NCI-H226 (cell line): ENCODE measurements around the gene ZDHHC4.

Source experiments
- DNase-seq: peaks from one replicate; pipeline ENCODE4 v3.0.0-alpha.2; 2015

Gene ZDHHC4

DNA sequence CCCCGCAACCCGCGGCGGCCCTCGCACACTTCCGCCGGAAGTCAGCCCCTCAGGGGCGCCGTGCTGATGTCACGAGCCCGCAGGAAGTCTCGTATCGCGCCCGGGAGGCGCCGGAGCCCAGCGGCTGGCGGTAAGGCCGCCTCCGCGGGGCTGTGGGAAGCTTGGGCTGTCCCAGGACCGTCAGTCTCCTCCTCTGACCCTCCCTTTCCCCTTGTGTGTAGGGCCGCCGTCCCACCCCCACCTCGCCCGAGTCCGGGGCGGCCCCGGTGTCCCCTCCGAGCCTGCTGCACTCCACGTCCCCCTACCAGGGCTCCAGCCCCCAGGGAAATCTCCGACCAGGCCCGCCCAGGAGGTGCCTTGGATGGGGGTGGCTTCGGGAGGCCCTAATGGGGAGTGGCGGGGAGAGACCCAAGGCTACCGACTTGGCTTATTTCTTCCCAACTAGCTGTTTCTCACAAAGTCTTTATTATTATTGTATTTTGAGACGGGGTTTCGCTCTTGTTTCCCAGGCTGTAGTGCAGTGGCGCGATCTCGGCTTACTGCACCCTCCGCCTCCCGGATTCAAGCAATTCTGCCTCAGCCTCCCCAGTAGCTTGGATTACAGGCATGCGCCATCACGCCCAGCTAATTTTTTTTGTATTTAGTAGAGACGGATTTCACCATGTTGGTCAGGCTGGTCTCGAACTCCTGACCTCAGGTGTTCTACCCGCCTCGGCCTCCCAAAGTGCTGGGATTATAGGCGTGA, at the start of gene ZDHHC4:
TSS of gene ZDHHC4 (plus strand) at position 86 of the 745 bp plus-strand sequence. CDS start 3,108 bp downstream, outside the sequence.
- peak; percentile 98 for DNase-seq

DNA sequence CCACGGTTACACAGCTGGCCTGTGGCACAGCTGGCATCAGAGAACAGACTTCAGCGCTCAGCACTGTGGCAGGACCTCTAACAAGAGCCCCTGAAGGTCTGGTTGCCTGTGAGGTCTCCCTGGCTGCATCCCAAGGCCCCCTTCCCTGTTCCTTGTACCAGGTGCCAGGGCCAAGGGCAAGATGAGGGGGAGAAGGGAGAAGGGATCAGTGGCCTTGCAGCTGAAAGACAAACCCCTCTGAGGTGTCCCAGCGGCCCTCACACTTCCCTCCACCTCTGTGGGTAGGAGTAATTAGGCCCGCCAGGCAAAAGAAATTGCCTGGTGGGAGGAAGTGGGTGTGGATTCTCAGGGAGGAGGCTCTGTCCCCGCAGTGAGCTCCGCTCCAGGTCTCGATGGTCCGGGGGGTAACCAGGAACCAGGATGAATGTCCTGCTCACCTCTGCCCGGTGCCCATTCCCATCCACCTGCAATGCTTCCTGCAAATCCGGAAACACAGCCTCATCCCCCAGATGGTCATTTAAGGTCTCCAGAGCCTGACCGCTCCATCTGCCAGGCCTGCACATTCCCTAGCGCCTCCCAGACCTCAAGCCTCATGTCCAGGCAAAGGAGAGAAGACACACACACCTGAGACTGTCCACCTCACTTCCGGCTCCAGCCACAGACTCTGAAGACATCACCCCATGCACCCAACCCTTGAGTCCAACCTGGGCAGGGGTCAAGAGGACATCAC, 48.7 kb upstream of the ZDHHC4 start:
- no peak for DNase-seq

DNA sequence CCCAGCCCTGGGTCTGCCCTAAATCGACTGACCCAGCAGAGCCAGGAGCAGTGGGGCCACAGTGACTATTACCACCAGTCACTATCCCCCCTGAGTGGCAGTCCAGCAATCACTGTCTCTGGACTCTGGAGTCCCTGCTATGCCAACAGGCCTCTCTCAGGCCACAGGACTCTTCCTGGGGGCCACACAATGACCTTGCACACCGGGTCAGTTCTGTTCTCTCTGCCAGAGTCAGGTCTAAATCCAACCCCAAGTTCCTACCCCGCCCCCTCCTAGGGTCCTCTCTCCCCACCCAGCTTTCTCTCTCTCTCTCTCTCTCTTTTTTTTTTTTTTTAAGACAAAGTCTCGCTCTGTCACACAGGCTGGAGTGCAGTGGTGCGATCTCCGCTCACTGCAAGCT, 47.6 kb upstream of the ZDHHC4 start:
- DNase-seq = no peak

DNA sequence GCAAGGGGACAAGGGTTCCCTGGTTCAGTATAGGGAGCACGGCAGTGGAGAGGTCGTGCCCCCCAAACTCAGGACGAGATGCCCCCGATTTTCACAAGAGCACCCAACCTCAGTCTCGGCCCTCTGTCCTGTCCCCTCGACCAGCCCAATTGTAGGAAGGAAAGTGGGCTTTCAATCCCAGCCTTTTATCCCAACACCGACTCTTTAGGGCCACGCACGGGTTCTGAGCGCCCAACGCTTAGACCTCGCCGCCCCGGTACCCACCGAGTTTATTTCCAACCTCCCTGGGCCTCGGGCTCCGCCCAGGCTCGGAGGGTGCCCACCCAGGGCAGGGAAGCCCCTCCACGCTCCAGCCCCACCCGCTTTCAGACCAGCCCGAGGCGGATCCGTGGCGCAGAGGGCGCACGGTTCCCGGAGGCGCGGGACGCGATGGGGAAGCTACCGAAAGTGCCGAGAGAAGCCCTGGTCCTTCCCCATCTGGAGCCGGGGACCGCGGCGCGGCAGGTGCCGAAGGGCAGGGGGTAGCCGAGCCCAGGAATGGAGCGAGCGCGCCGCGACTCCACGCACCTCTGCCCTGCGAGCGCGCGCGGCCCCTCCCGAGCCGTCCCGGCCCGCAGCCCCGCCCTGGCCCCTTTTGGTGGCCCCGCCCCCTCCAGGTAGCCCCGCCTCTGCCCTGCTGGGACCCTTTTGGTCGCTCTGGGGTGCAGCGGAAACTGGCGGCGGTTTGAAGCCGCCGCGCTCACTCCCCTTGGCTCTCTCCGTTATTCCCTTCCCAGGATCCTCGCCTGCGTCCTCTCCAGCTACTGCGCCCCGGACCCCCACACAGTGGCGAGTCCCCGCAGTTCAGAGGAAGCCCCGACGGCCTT, 46.4 kb upstream of the ZDHHC4 start:
- no peak for DNase-seq

DNA sequence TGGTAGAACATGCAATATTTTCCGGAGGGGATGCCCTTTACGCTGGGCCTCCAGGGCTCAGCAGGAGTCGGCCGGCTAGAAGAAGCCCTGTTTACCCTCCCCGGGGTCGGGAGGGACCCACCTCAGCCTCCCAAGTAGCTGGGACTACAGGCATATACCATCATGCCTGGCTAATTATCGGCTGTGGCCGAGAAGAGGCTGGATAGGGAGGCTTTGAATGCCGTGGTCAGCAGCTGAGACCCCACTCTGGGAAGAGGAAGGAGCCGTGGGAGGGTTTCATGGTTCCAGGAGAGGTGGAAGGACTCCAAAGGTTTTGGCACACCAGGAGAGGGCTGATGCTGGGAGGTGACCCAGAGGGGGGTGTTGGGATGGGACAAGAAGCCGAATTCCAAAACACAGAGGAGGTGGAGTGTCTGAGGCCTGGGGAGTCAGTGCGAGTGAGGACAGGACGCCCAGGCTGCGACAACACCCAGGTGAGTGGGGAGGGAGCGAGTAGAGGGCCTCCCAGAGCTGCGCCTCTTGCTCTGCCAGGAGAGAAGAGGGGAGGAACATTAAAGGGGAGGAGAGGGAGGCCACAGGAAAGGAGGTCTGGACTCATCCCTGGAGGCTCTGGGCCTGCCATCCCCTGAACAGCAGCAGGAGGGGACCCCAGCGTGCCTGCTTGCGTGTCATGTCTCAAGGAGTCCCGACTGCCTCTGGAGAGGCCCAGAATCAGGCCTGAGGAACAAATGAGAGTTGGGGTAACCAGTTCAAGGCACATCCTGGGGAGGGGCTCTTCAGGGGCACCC, 45.6 kb upstream of the ZDHHC4 start:
- DNase-seq = no peak

DNA sequence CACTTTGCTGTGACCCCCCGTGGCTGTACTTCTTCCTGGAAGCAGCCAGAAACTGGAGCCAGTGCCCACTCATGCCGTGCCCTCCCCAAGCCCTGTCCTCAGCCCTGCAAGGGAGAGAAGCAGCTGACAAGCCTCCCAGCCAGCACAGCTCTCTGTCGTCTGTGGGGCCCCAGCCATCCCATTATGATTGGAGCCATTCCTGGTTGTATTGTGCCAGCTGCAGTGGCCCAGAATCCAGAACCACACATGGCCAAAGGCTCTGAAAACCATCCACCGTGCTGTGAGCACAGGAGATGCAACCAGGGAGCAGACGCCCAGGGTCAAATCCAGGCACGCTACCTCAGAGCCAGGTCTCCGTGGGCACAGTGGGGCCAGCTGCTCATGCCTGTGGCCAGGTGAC, 44.7 kb upstream of the ZDHHC4 start:
- DNase-seq = no peak

DNA sequence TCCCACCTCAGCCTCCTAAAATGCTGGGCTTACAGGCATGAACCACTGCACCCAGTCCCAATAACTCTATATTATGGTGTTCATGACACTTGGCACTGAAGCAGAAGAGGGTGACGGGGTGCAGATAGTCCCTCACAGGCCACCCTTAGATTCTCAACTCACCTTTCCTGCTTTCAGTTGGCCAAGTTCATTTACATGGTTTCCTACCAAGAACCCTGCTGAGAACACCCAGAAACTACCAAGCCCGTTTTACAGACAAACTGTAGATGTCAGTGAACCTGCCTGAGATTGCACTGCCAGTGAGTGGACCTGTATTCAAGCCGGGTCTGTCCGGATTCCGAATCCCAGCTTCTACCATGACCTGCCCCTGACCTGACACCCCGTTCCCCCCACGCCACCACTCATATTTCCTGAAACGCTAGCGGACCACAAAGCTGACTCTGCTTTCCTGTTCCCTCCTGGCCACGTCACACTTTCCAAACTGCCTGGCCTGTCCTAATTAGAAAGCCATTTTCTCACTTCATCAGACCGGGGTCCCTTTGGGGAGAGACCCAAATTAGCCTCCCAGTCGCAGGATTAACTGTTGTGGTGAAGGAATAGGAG, 43.3 kb upstream of the ZDHHC4 start:
- no peak for DNase-seq

DNA sequence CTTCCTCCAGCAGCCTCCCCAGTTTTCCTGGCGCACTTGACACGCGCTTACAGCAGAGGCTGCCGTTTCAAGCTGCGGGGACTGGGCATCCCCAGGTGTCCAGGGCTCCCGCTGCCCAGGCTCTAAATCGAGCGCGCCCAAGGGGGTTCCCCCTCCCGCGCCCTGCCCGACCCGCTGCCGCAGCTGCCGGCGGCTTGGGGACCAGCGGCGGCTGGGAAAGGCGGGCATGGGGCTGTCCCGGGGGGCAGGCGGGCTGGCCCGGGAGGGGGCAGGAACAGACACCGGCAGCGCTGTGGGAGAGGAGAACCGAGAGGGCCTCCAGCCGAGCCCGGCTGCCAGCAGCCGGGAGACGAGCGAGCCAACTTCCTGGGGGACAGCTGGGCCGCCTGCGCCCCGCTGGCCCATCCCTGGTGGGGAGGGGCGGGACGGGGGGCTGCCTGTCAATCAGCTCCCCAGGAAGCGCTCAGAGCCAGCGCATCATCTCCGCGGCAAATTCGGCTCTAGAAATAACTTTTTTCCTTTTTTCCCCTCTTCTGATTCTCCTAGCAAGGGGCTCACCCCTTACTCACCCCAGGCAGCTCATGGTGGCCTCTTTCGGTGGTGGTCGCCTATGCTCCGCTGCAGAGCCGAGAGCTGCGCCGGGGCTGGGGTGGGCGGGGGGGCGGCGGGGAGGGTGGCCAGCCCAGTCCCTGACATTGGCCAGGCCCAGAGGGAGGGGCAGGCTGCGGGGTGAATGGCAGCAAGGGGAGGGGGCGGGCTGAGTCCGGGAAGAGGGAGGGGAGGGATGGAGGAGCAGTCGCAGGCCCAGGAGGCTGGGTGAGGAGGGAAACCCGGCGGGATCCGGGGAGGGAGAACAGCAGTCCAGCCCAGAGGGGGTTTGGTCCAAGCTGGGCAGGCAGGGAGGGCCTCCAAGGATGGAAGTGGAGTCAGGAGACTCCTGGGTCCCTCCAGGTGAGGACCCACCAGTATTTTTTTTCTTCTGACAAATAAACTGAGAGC, 40.7 kb upstream of the ZDHHC4 start:
- no peak for DNase-seq

DNA sequence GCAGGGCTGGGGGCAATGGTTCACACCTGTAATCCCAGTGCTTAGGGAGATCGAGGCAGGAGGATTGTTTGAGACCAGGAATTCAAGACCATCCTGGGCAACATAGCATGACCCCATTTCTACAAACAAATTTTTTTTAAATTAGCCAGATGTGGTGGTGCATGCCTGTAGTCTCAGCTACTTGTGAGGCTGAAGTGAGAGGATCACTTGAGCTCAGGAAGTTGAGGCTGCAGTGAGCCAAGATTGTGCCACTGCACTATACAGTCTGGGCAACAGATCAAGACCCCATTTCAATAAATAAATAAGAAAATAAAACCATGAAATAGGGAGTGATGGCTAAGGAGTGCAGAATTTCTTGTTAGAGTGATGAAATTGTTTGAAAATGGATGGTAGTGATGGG, 34.9 kb upstream of the ZDHHC4 start:
- DNase-seq = no peak

DNA sequence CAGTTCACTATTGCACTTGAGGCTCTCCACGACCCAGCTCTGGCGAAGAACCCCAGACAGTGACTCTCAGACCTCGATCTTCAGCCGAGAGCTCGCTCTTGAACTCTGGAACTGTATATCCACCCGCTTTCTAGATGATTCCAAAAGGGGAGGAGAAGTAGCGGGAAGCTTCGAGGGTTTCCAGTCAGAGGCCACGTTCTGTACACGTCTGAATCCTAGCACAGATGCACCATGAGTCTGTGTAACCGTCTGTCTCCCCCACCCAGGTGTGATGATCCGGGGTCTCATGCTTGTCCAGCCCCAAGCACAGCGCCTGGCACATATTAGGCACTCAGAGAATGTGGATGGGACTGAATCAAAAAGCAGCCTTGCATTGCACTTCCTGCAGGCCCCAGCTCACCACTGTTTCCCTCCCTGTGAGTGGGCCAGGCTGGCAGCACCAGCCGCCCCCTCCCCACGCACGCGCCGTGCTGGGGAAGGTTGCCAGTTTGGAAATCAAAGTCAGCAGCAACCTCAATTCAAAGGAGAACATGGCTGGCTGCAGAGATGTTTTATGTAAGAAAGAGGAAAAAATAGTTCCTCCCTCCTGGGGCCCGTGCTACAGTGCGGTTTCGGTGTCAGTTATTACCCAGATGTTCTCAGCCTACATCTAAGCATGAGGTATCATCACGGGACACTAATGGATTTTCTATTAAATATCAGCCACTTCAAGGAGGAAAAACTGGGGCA, 31.7 kb upstream of the ZDHHC4 start:
- no peak for DNase-seq

DNA sequence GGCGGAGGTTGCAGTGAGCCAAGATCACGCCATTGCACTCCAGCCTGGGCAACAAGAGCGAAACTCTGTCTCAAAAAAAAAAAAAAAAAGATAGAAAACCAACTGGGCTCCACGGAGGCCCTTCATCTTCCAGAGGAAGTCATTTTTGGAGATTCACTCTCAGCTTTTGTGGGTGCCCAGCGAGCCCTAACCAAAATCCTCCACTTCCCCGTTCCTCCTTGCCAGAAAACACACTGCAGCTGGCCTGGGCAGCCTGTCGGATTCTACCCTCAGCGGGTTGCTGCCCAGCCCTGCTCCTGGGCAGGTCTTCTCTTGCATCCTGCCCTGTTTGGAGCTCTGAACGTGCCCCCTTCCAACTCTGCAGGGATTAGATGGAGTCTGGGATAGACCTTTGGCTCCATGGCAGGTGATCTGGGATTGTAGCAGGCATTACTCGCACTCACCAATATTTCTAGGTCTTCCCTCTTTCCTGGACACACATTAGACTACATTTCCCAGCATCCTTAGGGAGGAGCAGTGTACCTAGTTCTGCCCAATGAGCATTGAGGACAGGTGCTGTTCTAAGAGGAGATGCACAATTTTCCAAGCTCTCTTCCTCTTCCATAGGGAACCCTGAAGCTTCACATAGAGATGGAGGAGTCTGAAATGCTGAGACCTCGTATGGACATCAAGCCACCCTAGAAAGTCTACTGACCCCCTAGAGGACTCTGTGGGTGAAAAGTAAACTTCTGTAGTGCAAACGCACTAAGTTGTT, 30.6 kb upstream of the ZDHHC4 start:
- no peak for DNase-seq

DNA sequence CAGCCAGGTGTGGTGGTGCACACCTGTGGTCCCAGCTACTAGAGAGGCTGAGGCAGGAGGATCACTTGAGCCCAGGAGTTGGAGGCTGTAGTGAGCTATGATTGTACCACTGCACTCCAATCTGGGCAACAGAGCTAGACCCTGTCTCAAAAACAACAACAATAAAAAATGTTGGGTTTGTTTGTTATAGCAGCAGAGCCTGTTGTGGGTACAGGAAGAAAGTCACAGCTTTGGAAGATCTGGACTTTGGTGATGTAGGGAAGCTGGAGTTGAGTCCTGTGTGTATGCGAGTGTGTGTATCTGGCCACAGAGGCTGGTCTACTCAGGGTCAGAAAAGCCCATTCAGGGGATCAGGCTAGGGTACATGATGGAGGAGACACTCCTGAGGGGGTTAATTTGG, 29.9 kb upstream of the ZDHHC4 start:
- DNase-seq = no peak

DNA sequence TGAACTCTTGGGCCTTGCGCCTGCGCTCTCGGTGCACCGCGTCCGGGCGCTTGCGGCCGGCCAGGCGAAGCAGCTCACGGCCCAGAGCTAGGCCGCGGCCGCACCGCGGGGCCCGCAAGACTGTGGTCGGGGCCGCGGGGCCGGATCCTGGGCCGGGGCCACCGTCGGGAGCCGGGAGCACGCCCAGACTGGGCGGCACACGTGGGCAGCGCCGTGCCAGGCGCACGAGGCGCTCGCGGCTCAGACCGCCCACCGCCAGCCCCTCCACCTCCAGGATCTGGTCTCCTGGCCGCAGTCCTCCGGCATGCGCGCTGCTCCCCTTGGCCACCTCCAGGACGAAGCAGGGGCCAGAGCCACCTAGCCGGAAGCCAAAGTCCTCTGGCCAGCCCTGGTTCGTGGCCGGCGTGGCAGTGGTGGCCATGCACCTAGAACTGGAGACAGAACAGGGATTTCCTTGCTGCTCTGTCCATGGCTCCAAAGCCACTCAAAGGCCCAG, 26.2 kb upstream of the ZDHHC4 start, which contains the start of gene GRID2IP:
TSS of gene GRID2IP (minus strand) at position 446 of the 496 bp plus-strand sequence. CDS start at position 421, 25 bp downstream.
- no peak for DNase-seq

DNA sequence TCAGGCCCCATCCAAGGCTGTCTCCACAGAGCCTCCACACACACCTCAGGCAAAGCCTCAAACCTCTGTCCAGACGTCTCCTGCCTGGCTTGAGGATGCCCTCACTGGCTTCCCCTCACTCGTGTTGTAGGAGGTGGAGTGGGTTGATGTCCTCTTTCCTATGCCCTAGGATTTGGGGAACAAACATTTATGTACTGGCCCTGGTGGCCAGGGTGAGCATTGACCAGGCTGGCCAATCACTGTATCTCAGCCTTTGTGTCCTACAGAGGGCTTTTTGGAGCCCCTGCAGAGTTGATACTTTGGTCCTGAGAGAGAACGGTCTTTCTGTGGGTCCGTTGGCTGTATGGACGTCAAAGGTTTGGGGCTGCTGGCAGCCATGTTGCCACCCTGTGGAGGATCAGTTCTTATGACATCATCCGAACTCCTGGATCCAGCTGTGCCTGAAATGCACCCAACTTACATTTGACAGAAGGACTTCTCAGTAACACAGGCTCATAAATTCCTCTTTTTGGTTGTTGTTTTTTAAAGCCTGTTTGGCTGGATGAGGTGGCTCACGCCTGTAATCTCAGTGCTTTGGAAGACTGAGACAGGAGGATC, 23.7 kb upstream of the ZDHHC4 start:
- no peak for DNase-seq

DNA sequence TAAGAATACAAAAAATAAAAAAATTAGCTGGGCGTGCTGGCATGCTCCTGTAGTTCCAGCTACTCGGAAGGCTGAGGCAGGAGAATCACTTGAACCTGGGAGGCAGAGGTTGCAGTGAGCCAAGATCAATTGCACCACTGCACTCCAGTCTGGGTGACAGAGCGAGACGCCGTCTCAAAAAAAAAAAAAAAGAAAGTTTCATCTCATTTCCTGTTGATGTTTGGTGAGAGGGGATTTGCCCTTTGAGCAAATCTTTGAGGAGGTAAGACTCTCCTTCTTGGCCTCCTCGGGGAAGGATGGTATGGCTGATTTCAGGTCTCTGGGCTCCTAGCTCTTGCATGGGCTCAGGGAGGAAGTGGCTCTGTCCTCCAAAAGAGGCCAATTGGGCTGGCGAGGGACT, 22.4 kb upstream of the ZDHHC4 start:
- DNase-seq = no peak

DNA sequence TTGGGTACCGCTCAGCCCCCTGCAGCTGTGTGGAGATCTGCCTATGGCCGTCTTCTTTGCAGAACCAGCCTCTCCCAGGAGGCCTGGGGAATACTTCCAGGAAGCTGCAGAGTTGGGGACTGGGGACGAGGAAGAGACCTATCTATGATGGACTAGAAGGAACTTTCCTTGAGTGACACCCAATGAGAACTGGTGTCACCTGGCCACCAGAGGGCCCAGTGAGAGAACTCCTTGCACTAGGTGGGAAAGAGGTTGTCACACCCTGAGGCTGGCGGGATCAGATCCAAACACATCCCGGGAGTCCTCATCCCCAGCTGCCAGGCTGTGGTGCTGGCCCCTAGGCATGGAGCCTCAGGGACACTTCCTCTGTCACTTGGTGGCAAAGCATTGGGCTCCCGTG, 21.1 kb upstream of the ZDHHC4 start:
- no peak for DNase-seq

DNA sequence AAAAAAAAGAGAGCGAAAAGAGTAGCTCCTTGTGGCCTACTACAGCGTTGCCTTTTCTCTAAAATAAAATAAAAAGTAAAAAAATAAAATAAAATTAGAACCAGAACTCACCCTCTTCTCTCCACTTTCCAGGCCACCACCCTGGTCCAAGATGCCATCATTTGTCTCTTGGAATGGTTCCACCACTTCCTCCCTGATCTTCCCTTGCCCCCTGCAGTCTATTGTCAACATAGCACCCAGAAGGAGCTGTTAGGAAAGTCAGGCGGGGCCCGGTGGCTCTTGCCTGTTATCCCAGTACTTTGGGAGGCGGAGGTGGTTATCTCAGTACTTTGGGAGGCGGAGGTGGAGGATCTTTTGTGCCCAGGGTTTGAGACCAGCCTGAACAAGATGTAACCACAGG, 18.4 kb upstream of the ZDHHC4 start:
- peak; percentile 45 for DNase-seq

DNA sequence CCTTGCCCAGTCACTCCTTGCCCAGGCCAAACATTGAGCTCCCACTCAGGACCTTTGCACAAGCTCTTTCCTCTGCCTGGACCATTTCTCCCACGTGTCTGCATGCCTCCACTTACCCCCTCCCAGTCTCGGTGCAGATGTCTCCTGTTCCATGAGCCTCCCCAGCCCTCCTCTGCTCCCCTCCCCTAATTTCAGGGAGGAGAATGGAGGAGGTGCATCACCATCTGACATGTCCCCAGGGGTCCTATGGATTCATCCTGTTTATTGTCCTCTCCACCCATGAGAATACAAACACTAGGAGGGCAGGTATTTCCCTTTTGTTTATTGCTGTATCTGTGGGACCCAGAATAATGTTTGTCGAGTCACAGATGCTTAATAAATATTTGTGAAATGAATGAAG, 17.4 kb upstream of the ZDHHC4 start:
- DNase-seq = no peak

DNA sequence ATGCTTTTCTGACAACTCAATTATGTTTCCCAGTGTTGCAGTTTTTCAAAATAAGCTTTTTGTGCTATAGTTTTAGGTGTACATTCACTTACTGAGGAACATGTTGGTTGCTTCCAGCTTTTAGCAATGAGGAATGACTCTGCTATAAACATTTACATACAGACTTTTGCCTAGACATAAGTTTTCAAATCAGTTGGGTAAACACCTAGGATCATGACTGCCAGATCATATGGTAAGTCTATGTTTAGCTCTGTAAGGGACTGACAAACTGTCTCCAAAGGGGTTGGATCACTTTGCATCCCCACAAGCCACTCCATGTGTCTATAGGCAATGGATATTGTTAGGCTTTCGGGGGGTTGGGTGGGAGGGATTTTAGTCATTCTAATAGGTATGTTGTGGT, 15.1 kb upstream of the ZDHHC4 start:
- DNase-seq = no peak
